HL-60 (cell line): Measurements from ENCODE around the gene U2AF1L4.

ENCODE experiments used
- DNase-seq, 2 experiments: peaks; one replicate each; pipeline ENCODE4 v3.0.0-alpha.2; 2010 to 2020; ENCODE audit warnings: low read depth in 1 of 2, low spot score in 1 of 2
- H3K27ac ChIP-seq: fragments of 250-450 bp; sonication (Bioruptor Pico); replicated peaks from 2 replicates; pipeline ENCODE4 v1.5.1; 2020; ENCODE audit warnings: mild to moderate bottlenecking, moderate library complexity
- H3K27me3 ChIP-seq: fragments of 250-450 bp; sonication (Bioruptor Pico); 2 replicates; pipeline ENCODE4 v1.5.1; 2021; ENCODE audit warnings: mild to moderate bottlenecking, moderate library complexity; ENCODE audit not compliant: insufficient read depth, poor library complexity, severe bottlenecking
- H3K4me3 ChIP-seq: replicated peaks from 2 replicates; pipeline ENCODE4 v1.5.1; 2011; ENCODE audit warnings: mild to moderate bottlenecking, control low read depth, low read length; ENCODE audit not compliant: insufficient read depth
- CTCF ChIP-seq: IDR thresholded peaks from one replicate; pipeline ENCODE4 v1.5.1; 2011; ENCODE audit warnings: low read length, control low read depth, inconsistent platforms; ENCODE audit not compliant: insufficient read depth
- GABPA ChIP-seq: IDR thresholded peaks from 2 replicates; pipeline ENCODE4 v1.6.1; 2012; ENCODE audit warnings: low read depth
- POLR2AphosphoS5 ChIP-seq: IDR thresholded peaks from 2 replicates; pipeline ENCODE4 v1.6.1; 2012; ENCODE audit warnings: low read depth
- SPI1 ChIP-seq: IDR thresholded peaks from 2 replicates; pipeline ENCODE4 v1.6.1; 2012; ENCODE audit warnings: low read depth, mild to moderate bottlenecking, borderline replicate concordance
- TF ChIP-seq, protein P1 (sequence below): IDR thresholded peaks from 2 replicates; pipeline ENCODE4 v1.6.1; 2012; ENCODE audit warnings: low read depth; ENCODE audit not compliant: insufficient replicate concordance

Gene U2AF1L4

GRCh38 chr19:35718345-35719041 lies 26.7 kb downstream of the U2AF1L4 start:
- Histone ChIP-seq H3K27me3 (no peaks in the 10 kb centered on the region), H3K27ac (peak overlapping the region; percentile 69), H3K4me3 (peak overlapping the region; percentile 93)
- TF ChIP-seq, protein P1, sequence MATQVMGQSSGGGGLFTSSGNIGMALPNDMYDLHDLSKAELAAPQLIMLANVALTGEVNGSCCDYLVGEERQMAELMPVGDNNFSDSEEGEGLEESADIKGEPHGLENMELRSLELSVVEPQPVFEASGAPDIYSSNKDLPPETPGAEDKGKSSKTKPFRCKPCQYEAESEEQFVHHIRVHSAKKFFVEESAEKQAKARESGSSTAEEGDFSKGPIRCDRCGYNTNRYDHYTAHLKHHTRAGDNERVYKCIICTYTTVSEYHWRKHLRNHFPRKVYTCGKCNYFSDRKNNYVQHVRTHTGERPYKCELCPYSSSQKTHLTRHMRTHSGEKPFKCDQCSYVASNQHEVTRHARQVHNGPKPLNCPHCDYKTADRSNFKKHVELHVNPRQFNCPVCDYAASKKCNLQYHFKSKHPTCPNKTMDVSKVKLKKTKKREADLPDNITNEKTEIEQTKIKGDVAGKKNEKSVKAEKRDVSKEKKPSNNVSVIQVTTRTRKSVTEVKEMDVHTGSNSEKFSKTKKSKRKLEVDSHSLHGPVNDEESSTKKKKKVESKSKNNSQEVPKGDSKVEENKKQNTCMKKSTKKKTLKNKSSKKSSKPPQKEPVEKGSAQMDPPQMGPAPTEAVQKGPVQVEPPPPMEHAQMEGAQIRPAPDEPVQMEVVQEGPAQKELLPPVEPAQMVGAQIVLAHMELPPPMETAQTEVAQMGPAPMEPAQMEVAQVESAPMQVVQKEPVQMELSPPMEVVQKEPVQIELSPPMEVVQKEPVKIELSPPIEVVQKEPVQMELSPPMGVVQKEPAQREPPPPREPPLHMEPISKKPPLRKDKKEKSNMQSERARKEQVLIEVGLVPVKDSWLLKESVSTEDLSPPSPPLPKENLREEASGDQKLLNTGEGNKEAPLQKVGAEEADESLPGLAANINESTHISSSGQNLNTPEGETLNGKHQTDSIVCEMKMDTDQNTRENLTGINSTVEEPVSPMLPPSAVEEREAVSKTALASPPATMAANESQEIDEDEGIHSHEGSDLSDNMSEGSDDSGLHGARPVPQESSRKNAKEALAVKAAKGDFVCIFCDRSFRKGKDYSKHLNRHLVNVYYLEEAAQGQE = no peak
- TF ChIP-seq GABPA (no peak), CTCF (no peak), SPI1 (no peak), POLR2AphosphoS5 (peak; percentile 35; the same call in 1 of the 2 replicates)
- peak in 1 of 2 experiments; percentile 35 for DNase-seq

DNA sequence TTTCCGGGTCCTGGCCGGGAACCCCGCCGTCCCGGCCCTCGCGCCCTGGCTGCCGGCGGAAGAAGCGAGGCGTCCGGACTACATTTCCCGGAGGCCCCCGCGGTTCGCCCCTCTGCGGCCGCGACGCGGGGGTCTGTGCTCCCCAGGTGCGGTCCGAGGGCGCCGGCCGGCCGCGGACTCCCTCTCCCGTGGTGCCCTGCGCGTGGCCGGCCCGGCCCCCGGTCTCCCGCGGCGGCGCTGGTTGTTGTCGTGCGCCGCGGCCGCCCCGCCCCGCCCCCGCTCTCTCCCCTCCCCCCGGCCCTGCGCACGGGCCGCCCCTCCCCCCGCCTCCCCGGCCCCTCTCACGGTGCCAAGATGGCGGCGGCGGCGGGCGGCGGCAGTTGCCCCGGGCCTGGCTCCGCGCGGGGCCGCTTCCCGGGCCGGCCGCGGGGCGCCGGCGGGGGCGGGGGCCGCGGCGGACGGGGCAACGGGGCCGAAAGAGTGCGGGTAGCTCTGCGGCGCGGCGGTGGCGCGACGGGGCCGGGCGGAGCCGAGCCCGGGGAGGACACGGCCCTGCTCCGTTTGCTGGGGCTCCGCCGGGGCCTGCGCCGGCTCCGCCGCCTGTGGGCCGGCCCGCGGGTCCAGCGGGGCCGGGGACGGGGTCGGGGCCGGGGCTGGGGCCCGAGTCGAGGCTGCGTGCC lies 27.4 kb downstream of the U2AF1L4 start, which contains the start of gene KMT2B:
TSS of gene KMT2B (plus strand) at position 339 of the 680 bp plus-strand sequence. CDS start at position 355, 16 bp downstream.
- no peak for DNase-seq
- H3K27me3 ChIP-seq = no peaks in the 10 kb centered on the region
- H3K4me3 ChIP-seq = peak within 1 kb of the TSS; percentile 93
- H3K27ac ChIP-seq = peak within 1 kb of the TSS; percentile 73
- TF ChIP-seq GABPA (peak; percentile 63; the same call in 1 of the 2 replicates), SPI1 (no peak)
- TF ChIP-seq, protein P1 = no peak

DNA sequence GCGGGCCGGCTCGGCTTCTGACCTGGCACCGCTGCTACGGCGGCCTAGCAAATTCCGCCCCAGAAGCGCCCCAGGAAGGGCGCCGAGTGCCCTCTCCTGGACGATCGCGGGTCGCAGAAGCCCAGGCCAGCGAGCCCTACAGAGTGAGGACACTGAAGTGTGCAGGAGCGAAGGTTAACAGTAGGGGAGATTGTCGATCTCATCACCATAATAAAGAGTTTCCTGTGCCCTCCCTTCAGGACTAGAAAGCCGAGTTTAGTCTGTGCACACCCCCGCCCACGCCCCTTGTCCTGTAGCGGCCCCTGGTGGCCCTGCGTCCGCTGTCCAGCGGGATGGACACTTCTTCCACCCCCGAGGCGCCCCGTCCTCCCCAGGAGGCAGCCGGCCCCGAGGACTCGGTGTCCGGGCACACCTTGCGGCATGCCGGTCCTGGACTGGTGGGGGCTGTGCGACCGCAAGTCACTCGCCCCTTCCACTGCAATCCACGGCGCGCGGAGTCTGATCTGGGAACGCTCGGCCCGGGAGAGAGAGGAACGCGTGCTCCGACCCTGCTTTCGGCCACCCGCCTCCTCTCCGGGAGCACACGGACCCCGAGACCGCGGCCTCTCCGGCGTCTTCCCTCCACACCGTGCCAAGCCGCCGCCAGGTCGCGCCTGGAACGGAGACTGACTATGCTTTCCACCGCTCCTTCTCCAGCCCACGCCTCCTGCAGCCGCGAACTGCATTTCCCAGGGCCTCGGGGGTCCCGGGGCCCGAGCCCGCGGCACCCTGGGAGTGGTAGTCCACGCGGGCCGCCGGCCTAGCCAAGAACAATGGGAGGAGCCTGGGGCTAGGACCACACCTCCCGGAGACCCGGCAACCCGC lies 28.2 kb downstream of the U2AF1L4 start:
- TF ChIP-seq GABPA (no peak; the same call in 1 of the 2 replicates), POLR2AphosphoS5 (no peak), CTCF (peak; percentile 43), SPI1 (no peak)
- TF ChIP-seq, protein P1 = no peak
- DNase-seq = peak; percentile 89 to 97
- peak overlapping the region; percentile 73 for H3K27ac ChIP-seq

More for the DNA sequence above, 28.2 kb downstream of the U2AF1L4 start:
- Histone ChIP-seq H3K4me3 (peak overlapping the region; percentile 92), H3K27me3 (no peaks in the 10 kb centered on the region)
